ENCODE data around the gene CCDC74B.

- no peak for TF ChIP-seq CTCF (IDR thresholded peaks at IDR 0.05)
- TF ChIP-seq POLR2A (IDR thresholded peaks at IDR 0.05) = no peak
Observed at GRCh38 chr2:130165293-130166016, 20.5 kb upstream of the CCDC74B start.
